ENCODE data around the gene CAMKV.

DNA sequence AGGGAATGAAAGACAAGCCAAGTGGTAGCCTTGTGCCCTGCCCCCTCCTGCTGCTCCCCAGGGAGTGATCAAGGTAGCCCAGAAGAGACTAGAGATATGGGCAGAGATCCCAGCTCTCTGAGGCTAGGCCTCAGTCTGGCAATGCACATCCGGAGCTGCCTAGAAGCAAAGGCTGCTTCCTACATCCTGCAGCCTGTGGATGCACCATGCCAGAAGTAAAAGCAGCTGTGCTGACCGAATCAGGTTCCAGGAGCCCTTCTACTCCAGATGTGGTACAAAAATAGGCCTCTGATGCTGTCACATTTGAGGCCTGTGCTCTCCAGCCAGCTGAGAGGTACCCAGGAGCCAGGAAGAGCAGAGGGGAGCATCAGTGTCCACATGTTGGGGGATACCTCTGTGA lies 29.3 kb downstream of the CAMKV start:
- TF ChIP-seq, protein P1, sequence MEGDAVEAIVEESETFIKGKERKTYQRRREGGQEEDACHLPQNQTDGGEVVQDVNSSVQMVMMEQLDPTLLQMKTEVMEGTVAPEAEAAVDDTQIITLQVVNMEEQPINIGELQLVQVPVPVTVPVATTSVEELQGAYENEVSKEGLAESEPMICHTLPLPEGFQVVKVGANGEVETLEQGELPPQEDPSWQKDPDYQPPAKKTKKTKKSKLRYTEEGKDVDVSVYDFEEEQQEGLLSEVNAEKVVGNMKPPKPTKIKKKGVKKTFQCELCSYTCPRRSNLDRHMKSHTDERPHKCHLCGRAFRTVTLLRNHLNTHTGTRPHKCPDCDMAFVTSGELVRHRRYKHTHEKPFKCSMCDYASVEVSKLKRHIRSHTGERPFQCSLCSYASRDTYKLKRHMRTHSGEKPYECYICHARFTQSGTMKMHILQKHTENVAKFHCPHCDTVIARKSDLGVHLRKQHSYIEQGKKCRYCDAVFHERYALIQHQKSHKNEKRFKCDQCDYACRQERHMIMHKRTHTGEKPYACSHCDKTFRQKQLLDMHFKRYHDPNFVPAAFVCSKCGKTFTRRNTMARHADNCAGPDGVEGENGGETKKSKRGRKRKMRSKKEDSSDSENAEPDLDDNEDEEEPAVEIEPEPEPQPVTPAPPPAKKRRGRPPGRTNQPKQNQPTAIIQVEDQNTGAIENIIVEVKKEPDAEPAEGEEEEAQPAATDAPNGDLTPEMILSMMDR (IDR thresholded peaks at IDR 0.05), result no peak
- TF ChIP-seq EZH2 (IDR thresholded peaks at IDR 0.05), result no peak
- no peak for TF ChIP-seq EZH2phosphoT487 (IDR thresholded peaks at IDR 0.05)
